Measurements from ENCODE around the gene ZDHHC14.

The ZDHHC14 gene

DNA sequence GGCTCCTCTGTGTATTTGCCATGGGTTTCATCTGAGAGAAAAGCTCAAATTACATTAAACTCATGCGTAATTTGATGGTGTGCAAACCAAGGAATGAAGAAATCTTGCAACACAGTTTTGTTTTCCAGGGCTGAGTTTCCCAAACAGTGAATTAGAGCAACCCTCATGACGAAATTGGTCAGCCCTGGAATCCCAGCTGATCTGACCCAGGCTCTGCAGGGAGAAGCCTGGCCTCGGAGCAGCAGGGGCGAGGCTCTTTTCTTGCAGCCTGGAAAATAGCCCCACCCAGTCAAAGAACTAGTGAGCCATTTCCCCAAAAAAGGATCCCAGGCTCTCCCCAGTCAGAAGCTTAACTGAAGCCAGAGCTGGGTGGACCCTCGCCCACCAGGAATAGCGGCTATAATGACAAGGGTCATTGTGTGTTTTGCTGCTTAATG, 334.8 kb downstream of the ZDHHC14 start:
- H3K36me3 ChIP-seq (ENCODE audit: control insufficient read depth, low read length): no peaks in the 10 kb centered on the region
- H3K27ac ChIP-seq (ENCODE audit: low read depth, low read length): no peak overlapping the region
- no peak for TF ChIP-seq EZH2phosphoT487 (IDR thresholded peaks at IDR 0.05; ENCODE audit: borderline replicate concordance, low read length)
- TF ChIP-seq, protein P1, sequence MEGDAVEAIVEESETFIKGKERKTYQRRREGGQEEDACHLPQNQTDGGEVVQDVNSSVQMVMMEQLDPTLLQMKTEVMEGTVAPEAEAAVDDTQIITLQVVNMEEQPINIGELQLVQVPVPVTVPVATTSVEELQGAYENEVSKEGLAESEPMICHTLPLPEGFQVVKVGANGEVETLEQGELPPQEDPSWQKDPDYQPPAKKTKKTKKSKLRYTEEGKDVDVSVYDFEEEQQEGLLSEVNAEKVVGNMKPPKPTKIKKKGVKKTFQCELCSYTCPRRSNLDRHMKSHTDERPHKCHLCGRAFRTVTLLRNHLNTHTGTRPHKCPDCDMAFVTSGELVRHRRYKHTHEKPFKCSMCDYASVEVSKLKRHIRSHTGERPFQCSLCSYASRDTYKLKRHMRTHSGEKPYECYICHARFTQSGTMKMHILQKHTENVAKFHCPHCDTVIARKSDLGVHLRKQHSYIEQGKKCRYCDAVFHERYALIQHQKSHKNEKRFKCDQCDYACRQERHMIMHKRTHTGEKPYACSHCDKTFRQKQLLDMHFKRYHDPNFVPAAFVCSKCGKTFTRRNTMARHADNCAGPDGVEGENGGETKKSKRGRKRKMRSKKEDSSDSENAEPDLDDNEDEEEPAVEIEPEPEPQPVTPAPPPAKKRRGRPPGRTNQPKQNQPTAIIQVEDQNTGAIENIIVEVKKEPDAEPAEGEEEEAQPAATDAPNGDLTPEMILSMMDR (IDR thresholded peaks at IDR 0.05; ENCODE audit: low read depth, low read length, poor library complexity, severe bottlenecking): no peak
- no peaks in the 10 kb centered on the region for H3K9me2 ChIP-seq (replicated peaks; ENCODE audit: control insufficient read depth, low read length)
- no peaks in the 10 kb centered on the region for H3K79me2 ChIP-seq (ENCODE audit: control insufficient read depth, low read length)
- no peaks in the 10 kb centered on the region for H3K4me1 ChIP-seq (ENCODE audit: control insufficient read depth, low read length)
- H3F3A ChIP-seq (ENCODE audit: control insufficient read depth, insufficient read depth): no peaks in the 10 kb centered on the region
- H3K27me3 ChIP-seq (ENCODE audit: control insufficient read depth, low read length): peaks cover 3% of the 10 kb centered on the region; the same call in 1 of the 2 replicates
- no peak overlapping the region for H3K4me2 ChIP-seq (ENCODE audit: low read length)
- no peaks in the 10 kb centered on the region for H4K20me1 ChIP-seq (ENCODE audit: control insufficient read depth, insufficient read depth, low read depth, low read length)
- H3K4me3 ChIP-seq (ENCODE audit: low read length): no peak overlapping the region
- H3K9me3 ChIP-seq (ENCODE audit: control insufficient read depth, insufficient read depth, low read length): no peaks in the 10 kb centered on the region

DNA sequence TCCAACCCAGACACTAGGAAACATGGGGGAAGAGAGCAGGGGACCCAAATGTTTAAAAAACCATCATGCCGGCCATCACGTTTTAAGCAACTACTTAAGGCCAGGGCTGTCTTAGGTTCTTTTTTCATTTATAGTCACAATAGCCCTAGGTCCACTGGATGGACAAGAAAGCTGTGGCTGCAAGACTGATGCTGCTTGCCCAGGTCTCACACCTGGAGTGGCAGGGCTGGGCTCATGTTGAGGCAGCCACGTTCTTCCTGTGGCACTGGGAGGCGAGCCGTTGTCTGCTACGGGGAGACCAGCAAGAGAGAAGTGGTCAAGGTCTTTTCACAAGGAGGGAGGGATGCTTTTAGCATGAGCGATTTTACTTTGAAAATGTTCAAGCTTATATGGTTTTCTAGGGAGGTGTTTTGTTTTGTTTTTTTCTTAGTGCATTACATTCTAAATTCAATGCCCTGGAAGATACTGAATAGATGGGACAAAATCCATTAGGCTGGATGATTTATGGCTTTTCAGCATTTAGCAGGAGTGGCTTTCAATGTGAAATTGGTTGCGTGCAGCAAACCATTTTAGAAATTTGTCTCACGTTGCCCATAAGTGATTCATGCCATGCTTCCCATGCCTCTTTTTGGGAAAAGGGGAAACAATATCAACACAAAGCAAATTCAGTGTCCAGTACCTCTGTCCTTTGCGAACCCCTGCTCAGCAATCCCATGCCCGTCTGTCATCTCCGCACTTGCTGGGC, 335.4 kb downstream of the ZDHHC14 start:
- H3K27me3 ChIP-seq (ENCODE audit: control insufficient read depth, low read length): peaks cover 3% of the 10 kb centered on the region; the same call in 1 of the 2 replicates
- H3K4me1 ChIP-seq (ENCODE audit: control insufficient read depth, low read length): no peaks in the 10 kb centered on the region

DNA sequence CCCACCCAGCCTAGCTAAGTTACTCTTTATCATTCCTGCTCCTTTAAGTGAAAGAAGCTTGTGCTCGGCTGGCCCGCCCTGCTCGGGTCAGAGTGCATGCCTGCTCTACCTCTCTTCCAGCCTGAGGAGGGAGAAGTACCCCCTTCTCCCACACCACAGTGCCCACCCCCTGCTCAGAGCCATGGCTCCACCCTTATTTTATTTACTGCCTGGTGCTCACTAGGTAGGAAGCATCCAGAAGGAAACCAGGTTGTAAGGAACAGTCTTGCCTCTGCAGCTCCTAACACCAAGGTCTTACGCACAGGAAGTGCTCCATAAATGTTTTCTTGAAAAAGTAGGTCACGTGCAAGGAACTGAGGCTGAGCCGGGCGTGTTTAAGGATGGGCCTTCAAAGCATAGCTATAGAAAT, 336.4 kb downstream of the ZDHHC14 start:
- H3K9me2 ChIP-seq (replicated peaks; ENCODE audit: control insufficient read depth, low read length): no peaks in the 10 kb centered on the region
- no peaks in the 10 kb centered on the region for H3K9me3 ChIP-seq (ENCODE audit: control insufficient read depth, insufficient read depth, low read length)
- H4K20me1 ChIP-seq (ENCODE audit: control insufficient read depth, insufficient read depth, low read depth, low read length): no peaks in the 10 kb centered on the region
- no peak overlapping the region for H3K4me3 ChIP-seq (ENCODE audit: low read length)
- TF ChIP-seq, protein P1 (IDR thresholded peaks at IDR 0.05; ENCODE audit: low read depth, low read length, poor library complexity, severe bottlenecking): no peak
- no peak for TF ChIP-seq EZH2phosphoT487 (IDR thresholded peaks at IDR 0.05; ENCODE audit: borderline replicate concordance, low read length)
- H3K36me3 ChIP-seq (ENCODE audit: control insufficient read depth, low read length): no peaks in the 10 kb centered on the region
- H3K27ac ChIP-seq (ENCODE audit: low read depth, low read length): no peak overlapping the region
- no peak overlapping the region for H3K4me2 ChIP-seq (ENCODE audit: low read length)
- H3F3A ChIP-seq (ENCODE audit: control insufficient read depth, insufficient read depth): no peaks in the 10 kb centered on the region
- no peaks in the 10 kb centered on the region for H3K79me2 ChIP-seq (ENCODE audit: control insufficient read depth, low read length)
- no peaks in the 10 kb centered on the region for H3K4me1 ChIP-seq (ENCODE audit: control insufficient read depth, low read length)
- H3K27me3 ChIP-seq (ENCODE audit: control insufficient read depth, low read length): peaks cover 3% of the 10 kb centered on the region; the same call in 1 of the 2 replicates

More for the DNA sequence above, 335.4 kb downstream of the ZDHHC14 start:
- Histone ChIP-seq H3K9me2 (replicated peaks; ENCODE audit: control insufficient read depth, low read length) (no peaks in the 10 kb centered on the region), H3F3A (ENCODE audit: control insufficient read depth, insufficient read depth) (no peaks in the 10 kb centered on the region), H3K79me2 (ENCODE audit: control insufficient read depth, low read length) (no peaks in the 10 kb centered on the region), H3K36me3 (ENCODE audit: control insufficient read depth, low read length) (no peaks in the 10 kb centered on the region), H3K4me2 (ENCODE audit: low read length) (no peak overlapping the region), H3K4me3 (ENCODE audit: low read length) (no peak overlapping the region), H3K9me3 (ENCODE audit: control insufficient read depth, insufficient read depth, low read length) (no peaks in the 10 kb centered on the region), H4K20me1 (ENCODE audit: control insufficient read depth, insufficient read depth, low read depth, low read length) (no peaks in the 10 kb centered on the region), H3K27ac (ENCODE audit: low read depth, low read length) (no peak overlapping the region)
- TF ChIP-seq, protein P1 (IDR thresholded peaks at IDR 0.05; ENCODE audit: low read depth, low read length, poor library complexity, severe bottlenecking): no peak
- no peak for TF ChIP-seq EZH2phosphoT487 (IDR thresholded peaks at IDR 0.05; ENCODE audit: borderline replicate concordance, low read length)
